Measurements from ENCODE around the gene FOXP1.

- TF ChIP-seq ISL1 (CRISPR knock-in tag; IDR thresholded peaks at IDR 0.05) (no peak), ZFP3 (CRISPR knock-in tag; IDR thresholded peaks at IDR 0.05) (no peak), CREB5 (CRISPR knock-in tag; IDR thresholded peaks at IDR 0.05; ENCODE audit: low read depth) (no peak), PATZ1 (CRISPR knock-in tag; IDR thresholded peaks at IDR 0.05; ENCODE audit: borderline replicate concordance) (no peak), CSDC2 (CRISPR knock-in tag; IDR thresholded peaks at IDR 0.05) (no peak), TOX (CRISPR knock-in tag; IDR thresholded peaks at IDR 0.05; ENCODE audit: borderline replicate concordance) (no peak), CSRNP3 (CRISPR knock-in tag; IDR thresholded peaks at IDR 0.05) (no peak)
Observed at GRCh38 chr3:71573181-71573580, 10.3 kb downstream of the FOXP1 start.

All from SK-N-SH treated with all-trans-retinoic acid at 6 μM for 48 hours (cell line).